NCI-H187 treated with DMSO at 0.1 percent for 48 hours (cell line): ENCODE data around the gene ASB13.

ENCODE experiments used
- DNase-seq: peaks from one replicate; lab custom pipeline; 2025; lab: John Stamatoyannopoulos, UW

The ASB13 gene

DNA sequence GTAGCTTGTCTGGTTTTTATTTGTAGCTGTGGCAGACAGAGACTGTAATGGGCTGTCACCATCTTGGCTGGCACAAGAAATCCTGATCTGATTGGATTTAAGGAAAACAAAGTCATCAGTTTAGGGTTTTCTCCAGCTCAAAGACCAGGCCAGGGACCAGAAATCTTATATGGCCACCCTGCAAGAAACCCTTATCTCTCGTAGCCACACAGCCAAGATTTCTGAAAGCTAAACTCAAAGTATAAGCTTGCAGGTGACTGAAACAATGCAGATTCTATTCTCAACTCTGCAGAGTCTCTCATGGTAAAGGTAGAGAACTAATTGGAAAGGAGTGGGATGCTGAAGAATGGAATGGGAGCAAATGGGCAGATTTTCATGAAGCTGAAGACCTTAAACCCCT, 3.2 kb upstream of the ASB13 start:
- no peak for DNase-seq

DNA sequence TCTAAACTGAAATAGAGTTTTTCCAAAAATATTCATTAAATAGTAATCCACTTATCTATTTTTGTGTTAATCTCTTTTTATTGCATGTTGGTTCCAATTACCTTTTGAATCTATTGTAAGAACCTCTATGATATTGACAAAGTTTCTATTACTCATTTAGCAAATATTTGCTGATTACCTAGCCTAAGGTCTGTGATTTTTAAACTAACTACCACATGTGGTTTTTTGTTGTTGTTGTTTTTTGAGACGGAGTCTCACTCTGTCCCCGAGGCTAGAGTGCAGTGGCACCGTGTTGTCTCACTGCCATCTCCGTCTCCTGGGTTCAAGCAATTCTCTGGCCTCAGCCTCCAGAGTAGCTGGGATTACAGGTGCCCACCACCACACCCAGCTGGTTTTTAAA, 2.0 kb upstream of the ASB13 start:
- DNase-seq = no peak

DNA sequence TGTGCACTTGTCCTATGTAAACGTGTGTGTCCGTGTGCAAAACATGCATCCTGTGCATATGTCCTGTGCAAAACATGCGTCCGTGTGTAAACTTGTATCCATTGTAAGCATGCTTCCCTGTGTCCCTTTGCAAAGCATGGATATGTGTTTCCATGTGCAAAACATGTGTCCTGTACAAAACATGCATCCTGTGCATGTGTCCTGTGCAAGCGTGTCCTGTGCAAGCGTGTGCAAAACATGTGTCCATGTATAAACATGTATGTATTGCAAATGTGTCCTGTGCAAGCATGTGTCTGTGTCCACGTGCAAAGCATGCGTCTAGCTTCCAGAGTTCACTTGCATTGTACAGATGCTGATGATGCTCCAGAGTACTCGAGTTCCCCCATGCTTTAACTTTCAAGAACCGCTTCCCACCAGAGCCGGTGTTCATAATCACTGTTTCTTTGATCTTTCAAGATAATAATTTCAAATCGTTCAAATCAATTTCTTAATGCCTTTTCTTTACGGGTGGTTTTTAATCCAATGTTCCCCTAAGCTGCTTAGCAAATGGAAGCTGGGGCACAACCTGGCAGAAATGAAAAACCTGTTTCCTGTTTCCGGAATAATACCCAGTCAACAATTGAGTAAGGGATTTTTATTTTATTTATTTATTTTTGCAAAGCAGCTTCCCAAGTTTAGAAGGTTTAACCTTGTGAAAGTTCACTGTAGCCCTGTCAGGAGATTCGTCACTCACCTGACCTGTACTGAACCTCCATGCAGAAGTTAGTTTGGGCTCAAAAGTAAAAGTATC, 641 bp upstream of the ASB13 start:
- no peak for DNase-seq

GRCh38 chr10:5665373-5666007, 905 bp downstream of the ASB13 start:
- DNase-seq = no peak

DNA sequence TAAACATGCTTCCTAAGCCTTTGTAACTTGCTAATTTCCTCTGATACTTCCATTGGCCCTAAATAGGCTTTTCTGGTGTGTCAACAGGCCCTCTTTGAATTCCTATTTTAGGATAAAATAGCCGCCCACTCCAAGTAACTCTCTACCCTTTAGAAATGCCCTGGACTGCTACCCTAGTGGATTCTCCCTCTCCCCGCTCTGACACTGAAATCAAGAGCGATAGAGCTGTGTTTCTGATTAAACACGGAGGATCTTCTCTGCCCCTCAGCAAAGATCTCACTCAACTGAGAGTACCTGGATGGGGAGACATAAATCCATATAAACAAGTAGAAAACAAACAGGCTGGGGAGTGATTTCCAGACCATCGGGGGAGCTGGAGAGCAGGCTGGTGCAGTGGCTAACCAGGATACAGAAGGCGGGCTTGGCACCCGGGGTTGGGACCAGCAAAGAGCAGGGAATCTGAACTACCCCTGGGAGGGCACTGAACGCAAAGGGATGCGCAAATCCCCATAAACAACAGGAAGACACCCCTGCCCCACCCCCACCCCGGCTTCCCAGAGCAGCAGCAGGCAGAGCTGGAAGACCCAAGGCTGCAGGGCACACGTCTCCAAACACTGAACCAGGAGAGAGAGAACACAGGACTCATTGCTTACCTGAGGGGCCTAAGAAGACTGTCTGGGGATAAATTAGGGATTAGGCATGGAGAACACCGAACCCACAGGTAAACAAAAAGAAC, 2.5 kb downstream of the ASB13 start:
- no peak for DNase-seq

DNA sequence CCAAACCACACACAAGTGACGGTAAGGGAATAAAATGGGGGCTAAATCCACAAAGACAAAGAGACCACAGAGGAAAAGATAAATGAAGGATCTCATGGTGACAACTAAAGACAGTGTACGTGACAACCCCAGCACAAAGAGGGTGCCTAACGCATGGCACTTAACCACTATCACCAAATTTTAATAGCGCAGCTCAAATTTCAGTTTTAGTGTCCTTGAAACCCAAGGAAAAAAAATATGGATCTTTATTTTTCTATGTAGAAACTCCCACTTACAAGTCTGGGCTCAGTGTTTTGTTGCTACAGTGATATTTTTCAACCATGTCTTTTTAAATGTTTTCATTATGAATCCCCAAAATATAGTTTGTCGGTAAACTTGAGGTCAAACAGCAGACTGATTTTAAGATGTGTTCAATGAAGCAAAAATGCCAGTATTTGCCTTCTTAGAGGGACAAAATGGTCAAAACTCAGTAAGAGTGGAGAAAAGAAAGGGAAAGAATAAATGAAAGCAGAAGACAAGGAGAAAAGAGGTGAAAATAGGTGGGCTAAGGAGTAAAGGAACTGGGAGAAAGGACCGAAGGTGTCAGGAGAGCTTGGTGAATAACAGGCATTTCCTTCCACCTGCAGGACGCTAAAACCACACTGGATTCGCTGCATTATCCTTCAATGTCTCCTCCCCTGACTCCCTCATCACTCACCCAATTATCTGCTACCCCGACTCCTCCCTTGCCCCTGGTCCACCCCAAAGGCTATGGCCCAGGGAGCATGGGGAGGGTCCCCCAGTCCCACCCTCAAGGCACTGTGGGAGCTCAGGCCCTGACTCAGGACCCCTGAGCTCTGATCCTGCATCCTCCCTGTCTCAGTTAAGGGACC, 3.5 kb downstream of the ASB13 start:
- no peak for DNase-seq

DNA sequence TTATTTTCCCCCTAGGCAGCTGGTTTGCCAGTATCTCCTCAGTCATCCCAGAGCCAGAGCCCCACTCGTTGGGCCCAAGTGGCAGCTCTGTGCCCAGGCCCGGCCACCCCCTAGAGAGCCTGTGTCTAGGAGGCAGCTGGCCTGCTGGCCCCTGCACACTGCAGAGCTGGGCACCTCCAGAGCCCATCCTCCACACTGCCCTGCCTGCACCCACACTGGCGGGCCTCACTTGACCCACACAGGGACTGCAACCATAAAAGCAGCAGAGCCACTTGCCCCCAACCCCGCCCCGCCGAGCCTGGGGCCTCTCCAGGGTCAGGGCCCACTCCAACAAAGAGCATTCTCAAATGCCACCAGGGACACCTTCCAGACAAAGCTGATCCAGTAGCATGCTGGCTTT, 5.4 kb downstream of the ASB13 start:
- no peak for DNase-seq

DNA sequence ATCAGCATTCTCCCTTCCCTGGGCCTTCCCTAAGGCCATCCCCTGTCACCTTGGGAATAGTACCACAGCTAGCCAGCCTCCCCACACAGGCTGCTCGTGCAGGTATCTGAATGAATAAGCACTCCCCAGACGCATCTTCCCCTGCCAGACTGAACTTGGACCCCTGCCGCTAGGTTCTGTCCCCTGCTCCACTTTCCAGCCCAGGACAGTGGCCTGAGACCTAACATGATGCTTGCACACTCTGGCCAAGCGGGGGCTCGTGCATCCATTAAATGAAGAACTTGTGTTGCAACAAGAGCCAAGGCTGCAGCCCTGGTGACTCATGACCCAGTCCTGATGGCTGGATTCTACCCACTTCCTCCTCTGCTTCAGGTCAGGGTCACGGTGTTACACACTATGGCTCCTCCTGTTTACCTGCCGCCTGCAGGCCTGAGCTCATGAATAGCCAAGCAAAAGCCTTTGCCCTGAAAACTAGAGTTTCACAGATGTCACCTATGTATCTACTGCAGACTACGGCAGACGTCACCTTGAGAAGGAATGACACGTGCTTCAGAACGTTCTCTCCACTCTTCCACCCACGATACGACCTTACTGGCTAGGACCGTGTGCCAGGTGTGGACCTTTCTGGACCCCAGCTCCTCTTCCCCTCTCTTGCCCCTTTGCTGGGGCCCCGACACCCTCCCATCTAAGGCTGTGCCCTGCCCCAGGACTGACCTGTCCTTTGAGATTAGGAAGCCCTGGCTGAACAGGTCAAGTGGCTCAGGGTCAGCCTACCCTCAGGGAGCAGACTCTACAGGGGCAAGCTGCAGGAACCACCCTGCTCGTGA, 6.5 kb downstream of the ASB13 start:
- no peak for DNase-seq

- no peak for DNase-seq
Measured at GRCh38 chr10:5658871-5659618, 7.3 kb downstream of the ASB13 start.

- no peak for DNase-seq
Measured at GRCh38 chr10:5656737-5657579, 9.4 kb downstream of the ASB13 start.

DNA sequence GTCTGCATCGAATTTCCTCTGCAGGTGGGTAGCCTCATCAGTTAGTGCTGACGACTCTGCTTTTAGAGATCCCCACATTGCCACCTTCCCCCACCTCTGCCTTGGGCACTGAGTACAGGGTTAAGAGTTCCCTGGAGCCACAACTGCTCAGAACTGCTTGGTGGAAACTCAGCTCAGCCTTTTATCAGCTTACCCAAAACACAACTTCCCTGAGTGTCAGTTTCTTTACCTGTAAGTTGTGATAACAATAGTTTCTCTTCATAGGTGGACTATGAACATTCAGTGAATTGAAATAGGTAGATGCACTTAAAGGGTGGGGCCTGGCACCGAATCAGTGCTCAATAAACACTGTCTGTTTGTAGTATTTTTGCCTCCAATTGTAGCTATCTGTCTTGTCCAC, 11.3 kb downstream of the ASB13 start:
- no peak for DNase-seq

DNA sequence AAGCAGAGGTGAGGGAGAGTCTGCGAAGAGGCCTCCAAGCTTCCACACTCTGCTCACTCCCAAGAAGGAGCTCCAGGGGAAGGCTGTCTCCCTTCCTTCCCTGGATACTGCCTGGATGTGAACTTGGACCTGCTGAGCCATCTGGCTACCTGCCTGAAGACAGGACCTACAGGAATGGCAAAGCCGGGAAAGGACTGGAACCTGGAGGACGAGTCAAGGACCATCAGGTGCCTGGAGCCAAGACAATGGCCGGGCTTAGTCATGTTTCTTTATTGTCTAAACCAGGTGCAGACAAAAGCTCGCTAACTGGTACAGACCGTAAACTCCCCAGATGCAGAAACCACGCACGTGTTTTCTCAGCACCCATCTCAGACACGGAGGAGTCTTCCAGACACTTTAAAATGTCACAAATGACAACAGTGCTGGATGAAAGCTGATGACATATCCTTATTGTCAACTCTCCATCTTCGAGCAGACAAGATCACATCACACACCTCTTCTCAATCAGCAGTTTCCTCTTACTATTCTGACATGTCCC, 12.1 kb downstream of the ASB13 start:
- DNase-seq = no peak

DNA sequence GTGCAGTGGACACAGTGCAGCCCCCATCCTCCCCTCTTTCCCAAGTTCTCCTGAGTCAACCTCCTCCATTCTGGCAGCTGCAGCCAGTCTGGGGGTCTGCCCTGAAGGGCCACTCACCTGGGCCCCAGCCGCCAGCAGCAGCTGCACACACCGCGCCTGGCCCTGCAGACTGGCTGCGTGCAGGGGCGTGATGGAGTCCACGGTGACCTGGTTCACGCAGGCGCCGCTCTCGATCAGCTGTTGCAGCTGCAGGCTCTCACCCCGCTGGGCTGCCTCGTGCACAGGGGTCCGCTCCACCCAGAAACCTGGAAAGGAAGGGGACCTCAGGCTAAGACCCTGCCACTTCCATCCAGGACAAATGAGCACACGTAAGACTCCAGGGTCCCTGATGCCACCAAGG, 13.6 kb downstream of the ASB13 start:
- DNase-seq = no peak

- DNase-seq = no peak
Measured at GRCh38 chr10:5651388-5651764, 15.0 kb downstream of the ASB13 start.

- DNase-seq = no peak
Measured at GRCh38 chr10:5650664-5651387, 15.6 kb downstream of the ASB13 start.

GRCh38 chr10:5649746-5650145, 16.6 kb downstream of the ASB13 start:
- no peak for DNase-seq

DNA sequence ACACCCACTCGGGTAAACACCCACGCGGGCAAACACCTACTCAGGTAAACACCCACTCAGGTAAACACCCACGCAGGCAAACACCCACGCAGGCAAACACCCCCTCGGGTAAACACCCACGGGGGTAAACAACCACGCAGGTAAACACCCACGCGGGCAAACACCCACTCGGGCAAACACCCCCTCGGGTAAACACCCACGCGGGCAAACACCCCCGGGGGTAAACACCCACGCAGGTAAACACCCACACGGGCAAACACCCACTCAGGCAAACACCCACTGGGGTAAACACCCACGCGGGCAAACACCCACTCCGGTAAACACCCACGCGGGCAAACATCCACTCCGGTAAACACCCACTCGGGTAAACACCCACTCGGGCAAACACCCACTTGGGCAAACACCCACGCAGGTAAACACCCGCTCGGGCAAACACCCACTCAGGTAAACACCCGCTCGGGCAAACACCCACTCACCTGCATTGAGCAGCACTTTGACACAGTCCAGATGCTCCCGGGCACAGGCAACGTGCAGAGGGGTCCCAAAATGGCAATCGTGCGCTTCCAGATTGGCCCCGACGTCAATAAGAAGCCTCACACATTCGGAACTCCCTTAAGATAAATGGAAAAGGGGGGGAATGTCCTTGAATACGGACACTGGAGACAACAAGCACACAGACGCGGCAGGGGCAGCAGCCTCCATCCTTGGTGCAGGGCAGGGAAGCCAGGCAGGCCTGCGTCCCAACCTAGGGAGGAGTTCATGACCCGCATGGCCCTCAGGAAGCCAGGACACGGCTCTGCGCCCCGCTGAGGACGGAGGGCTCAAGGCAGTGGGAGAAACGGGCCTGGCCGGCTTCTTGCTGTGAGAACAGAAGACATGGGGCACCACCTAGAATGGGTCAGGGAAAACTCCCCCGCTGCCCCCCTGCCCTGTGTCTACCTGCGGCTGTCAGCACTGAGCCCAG, 17.6 kb downstream of the ASB13 start:
- DNase-seq = no peak
